ENCODE data around the gene MAP3K3.

GRCh38 chr17:63645775-63646487 lies 23.7 kb downstream of the MAP3K3 start:
- no peak for TF ChIP-seq CTCF (IDR thresholded peaks at IDR 0.05; ENCODE audit: poor library complexity, severe bottlenecking)
- no peak for TF ChIP-seq TAF1 (IDR thresholded peaks at IDR 0.05; ENCODE audit: low read depth)
- no peak for TF ChIP-seq EP300 (conservative IDR thresholded peaks at IDR 0.05; ENCODE audit: poor library complexity, severe bottlenecking)
- no peak for TF ChIP-seq EZH2 (IDR thresholded peaks at IDR 0.05; ENCODE audit: borderline replicate concordance, insufficient read depth, low read length, poor library complexity, severe bottlenecking)
